GM15510 (cell line): ENCODE measurements around the gene HOXB1.

Experiments used
- POLR2A ChIP-seq: IDR thresholded peaks from 3 replicates; pipeline ENCODE4 v1.6.1; 2011; ENCODE audit warnings: borderline replicate concordance; ENCODE audit not compliant: insufficient read length; ENCODE audit errors: extremely low read depth

Gene HOXB1

GRCh38 chr17:48543854-48544348, 13.1 kb upstream of the HOXB1 start:
- TF ChIP-seq POLR2A: no peak

DNA sequence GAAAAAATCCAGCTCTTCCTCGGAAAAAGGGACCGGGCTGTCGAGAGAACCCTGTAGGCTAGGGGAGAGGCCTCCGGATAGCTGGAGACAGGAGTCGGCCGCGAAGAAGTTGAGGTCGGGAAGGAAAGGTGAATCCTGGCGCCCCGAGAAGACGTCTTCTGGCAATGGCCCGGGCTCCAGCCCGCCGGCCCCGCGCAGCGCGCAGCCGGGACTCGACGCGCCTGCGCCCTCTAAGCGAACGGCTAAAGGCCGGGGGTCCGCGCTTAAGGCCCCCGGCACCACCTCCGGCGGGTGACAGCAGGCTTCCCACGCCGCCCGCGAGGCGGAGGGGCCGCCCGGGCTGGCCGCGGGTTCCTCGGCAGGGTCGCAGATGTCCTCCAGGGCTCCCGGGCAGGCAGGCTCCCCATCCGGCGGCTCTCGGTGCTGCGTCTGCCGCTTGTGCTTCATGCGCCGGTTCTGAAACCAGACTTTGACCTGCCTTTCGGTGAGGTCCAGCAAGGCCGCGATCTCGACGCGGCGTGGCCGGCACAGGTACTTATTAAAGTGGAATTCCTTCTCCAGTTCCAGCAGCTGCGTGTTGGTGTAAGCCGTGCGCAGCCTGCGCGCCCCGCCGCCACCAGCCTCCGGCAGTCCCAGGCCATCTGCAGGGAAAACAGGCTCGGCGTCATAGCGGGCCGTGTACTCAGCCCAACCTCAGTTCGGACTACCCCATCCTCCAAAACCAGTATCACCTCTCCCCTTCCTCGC, 12.5 kb upstream of the HOXB1 start:
- TF ChIP-seq POLR2A: peak; percentile 52

DNA sequence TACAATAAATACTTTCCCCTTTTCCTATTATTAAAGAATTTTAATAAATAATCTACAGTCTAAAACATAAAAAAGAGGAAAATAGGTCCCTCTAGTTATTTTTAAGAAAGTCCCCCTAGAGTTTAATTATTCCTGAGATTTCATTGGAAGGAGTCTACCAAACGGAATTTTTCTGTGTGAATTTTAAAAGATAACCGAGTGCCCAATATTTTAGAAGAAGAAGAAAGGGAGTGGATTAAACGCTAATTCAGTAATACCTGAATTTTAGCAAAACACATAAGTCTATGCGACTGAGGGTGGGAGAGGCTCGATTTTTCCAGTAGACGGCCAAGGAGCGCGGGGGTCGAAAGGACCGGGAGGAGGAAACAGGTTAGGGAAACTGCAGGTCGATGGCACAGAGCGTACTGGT, 11.9 kb upstream of the HOXB1 start:
- no peak for TF ChIP-seq POLR2A

DNA sequence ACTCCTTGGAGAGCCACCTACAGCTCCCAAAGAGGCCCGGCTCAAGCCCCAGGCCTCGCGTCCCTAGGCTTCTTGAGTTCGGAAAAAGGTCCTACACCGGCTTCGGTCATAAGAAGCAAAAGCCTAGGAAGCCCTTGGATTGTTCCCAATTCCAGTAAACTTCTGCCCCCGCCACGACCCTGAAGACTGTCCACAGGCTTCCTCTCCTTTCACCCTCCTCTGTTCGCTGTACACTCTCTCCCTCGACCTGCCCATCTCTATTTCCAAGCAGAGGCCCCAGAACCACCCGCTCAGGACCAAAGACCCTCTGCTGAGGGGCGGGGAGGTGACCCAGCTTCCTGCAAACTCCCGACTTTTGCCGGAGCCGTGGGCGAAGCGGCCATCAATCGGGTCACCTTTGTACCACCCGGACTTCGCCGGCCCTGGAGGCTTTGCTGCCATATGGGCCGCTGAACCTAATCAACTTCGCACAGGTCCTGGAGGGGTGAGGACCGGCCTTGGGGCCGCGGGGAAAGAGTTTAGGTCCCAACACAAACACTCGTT, 11.4 kb upstream of the HOXB1 start:
- TF ChIP-seq POLR2A: no peak

DNA sequence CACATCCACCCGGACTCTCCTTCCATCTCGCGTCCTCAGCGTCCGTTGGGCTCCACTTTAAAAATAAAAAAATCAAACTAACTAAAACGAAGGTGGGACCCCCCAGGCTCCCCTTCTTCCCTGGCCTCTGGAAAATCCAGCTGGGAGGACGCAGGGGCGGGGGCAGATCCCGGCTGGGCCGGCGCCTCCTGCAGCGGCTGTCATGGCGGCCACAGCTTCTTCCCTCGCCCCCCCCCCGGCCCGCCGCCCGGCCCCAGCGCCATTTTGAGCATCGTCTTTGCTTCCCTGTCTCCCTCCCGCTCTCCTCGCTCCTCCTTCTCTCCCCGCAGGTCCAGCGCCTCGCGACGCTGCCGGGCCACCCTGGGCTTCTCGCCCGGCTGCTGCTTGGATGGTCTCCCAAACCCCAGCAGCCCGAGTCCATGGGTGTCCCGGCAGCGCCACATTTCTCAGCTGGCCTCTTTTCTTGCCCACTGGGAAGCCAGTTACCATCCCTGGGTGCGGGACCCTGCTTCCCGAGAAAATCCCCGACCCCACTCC, 10.8 kb upstream of the HOXB1 start:
- TF ChIP-seq POLR2A: peak; percentile 31

DNA sequence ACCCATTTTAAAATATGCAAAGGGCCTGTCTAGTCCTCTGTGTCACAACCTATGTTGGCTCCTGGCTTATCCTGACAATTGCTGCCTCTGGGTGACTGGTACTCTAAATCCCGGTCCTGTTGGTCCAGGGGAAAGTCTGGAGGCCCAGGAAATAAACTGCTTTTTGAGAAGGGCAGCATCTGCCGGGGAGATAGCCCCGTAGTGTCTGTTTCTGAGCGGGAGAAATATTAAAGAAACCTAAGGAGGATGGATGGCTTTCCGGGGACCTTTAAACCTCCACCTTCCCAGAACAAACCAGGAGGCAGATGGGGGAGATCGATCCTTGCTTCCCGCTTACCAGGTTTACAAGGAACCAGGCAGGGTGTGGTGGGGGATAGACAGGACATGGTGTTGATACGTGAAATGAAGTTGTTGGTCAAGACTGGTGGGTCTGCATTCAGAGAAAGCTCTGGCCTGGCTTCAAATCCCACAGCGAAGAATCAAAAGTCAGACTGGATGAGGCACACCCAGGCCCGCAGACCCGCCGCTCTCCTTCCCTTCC, 10.3 kb upstream of the HOXB1 start:
- TF ChIP-seq POLR2A: no peak

- TF ChIP-seq POLR2A: no peak
Measured at GRCh38 chr17:48540213-48540612, 9.4 kb upstream of the HOXB1 start.

DNA sequence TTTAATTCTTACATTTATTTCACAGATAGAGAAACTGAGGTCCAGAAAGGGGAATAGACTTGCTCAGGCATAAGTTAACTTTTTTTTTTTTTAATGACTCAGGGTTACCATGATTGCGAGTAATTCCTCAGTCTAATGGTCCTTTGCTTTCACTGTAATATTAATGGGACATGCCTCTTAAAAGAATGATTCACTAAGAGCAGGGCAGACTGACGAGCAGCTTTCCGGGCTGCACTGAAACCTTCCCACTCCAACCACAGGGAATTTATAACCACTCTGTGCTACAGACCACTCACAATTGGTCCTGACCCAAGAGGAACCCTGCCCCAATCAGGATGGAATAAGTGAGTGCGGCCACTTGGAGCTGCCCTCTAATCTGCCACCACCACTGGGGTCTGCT, 8.4 kb upstream of the HOXB1 start:
- TF ChIP-seq POLR2A: no peak

GRCh38 chr17:48537316-48537715, 6.5 kb upstream of the HOXB1 start:
- TF ChIP-seq POLR2A: no peak

DNA sequence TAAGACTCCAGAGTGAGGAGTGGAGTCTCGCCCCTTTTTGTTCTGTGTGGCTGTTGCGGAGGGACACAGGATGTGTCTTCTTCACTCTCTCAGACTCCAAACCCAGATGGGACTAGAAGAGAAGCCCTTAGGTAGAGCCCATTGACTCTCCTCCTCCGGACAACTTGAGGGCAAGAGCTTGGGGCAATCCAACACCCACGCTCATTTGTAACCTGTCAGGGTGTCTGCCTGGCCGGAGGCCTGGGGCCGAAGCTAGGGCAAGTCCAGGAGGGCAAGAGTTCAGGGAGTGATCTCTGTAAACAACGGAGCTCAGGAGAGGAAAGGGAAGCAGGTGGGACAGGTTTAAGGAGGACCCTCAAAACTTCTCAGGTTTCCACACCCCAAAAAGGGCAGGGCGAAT, 1.4 kb upstream of the HOXB1 start:
- no peak for TF ChIP-seq POLR2A

DNA sequence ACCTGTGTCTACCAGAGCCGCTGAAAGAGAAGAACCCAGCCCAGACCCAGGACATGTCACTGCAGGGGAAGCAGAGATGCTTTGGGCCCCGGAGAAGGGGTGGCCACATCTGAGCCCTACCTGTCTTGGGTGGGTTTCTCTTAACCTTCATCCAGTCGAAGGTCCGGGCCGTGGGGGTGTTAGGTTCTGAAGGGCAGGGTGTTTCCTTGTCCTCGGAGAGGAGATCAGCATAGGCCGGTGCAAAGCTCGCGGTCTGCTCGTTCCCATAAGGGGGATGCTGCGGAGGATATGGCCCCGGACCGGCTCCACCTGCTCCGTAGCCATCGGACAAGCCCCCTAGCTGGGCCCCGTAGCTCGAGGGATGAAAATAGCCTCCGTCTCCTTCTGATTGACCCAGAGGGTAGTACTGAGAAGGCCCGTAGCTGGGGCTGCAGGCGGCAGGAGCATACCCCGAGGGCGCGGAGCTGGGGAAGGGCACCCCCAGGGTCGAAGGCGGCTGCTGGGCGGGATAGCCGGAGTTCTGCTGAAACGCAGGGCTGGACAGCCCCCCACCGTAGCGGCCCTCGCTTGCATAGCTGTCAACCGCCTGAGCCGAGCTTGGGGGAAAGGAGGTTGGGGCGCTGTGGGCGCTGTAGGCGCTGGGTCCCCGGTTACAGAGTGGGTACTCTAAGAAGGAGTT, 464 bp downstream of the HOXB1 start:
- TF ChIP-seq POLR2A: no peak

- TF ChIP-seq POLR2A: no peak
Measured at GRCh38 chr17:48529683-48530009, 1.2 kb downstream of the HOXB1 start.

- no peak for TF ChIP-seq POLR2A
Measured at GRCh38 chr17:48528936-48529682, 1.7 kb downstream of the HOXB1 start.

DNA sequence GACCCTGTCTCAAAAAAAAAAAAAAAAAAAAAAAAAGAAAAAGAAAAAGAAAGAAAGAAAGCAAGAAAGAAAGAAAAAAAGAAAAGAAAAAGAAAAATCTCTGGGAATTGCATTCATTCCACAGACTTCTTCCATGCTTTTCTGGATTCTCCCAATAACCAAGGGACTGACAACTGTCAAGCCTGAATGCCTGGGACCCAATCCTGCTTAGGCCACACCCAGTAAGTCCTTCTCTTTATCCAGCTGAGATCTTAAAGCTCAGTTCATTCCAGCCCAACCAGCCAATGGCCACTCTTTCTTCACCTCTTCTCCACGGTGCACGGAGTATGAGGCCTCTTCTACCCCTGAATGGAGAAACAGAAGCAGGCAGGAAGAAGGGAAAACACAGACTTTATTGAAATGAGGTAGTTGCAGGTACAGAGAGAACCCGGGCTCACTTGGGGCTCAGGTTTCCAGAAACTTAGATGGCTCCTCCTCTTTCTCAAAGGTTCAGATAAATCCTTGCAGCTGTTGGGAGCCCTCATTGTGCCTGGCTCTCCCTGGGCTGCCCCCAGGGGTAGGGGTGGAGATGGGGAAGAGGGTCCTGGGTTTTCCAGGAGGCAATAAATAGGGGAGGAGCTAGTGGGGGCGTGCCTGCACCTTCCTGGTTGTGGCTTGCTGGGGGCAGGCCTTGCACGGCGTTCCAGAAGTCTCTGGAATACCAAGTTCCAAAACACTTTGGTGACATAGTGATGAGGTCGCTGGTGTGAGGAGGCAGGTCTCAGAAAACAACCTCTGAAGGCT, 2.5 kb downstream of the HOXB1 start:
- no peak for TF ChIP-seq POLR2A

DNA sequence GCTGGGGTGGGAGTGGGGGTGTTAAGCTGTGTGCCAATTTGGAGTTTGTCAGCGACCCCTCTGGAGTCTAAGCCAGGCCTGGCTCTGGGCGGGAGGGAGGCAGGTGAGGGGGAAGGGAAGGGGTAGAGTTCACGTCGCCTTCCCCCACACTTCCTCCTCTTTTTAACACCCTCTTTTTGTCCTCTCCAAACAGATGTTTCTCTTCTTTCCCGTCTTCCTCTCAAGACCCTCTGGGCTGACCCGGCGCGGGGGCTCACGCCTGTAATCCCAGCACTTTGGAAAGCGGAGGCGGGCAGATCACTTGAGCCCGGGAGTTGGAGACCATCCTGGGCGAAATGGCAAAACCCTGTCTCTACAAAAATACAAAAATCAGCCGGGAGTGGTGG, 3.3 kb downstream of the HOXB1 start:
- TF ChIP-seq POLR2A: no peak
